Left ventricle myocardium inferior (tissue), 1 donor: Measurements from ENCODE around the gene SELE. TPM values are rescaled to one million over a fixed set of nuclear protein-coding genes. Genes with fewer than 3 reads are reported as not detected.

Experiments
- DNase-seq: peaks from one replicate; pipeline ENCODE4 v3.0.0-alpha.2; 2020
- H3K27ac ChIP-seq: fragments of 200-600 bp; replicated peaks from 2 replicates; pipeline ENCODE4 v1.8.0; 2021
- H3K27me3 ChIP-seq: fragments of 200-600 bp; 2 replicates; pipeline ENCODE4 v1.8.0; 2021; ENCODE audit warnings: low read depth
- H3K36me3 ChIP-seq: fragments of 200-600 bp; 2 replicates; pipeline ENCODE4 v1.8.0; 2021
- H3K4me1 ChIP-seq: fragments of 200-600 bp; 2 replicates; pipeline ENCODE4 v1.8.0; 2021
- H3K4me3 ChIP-seq: fragments of 200-600 bp; 2 replicates; pipeline ENCODE4 v1.8.0; 2021; ENCODE audit warnings: mild to moderate bottlenecking, moderate library complexity
- H3K9me3 ChIP-seq: fragments of 200-600 bp; replicated peaks from 2 replicates; pipeline ENCODE4 v1.8.0; 2021
- intact Hi-C: fragments of 100-400 bp; cut with micrococcal nuclease; formaldehyde crosslinking; loops from one replicate; pipeline ENCODE4 v1.11.0; 2022
- total RNA-seq: library from RNA; stranded (reverse); fragmentation: NEBNext Ultra II Directional; extraction: Animal tissue kit (Norgen Biotek cat#: 25700); gene quantifications from one replicate; pipeline ENCODE4 v1.2.1, GENCODE V29; 2021
- TF ChIP-seq, protein P1 (sequence below): fragments of 200-600 bp; IDR thresholded peaks from 2 replicates; pipeline ENCODE4 v1.8.0; 2021; ENCODE audit warnings: antibody characterized with exemption, mild to moderate bottlenecking, borderline replicate concordance
- donor health status: DM: no; HTN: yes; CAD: no; lungs with severe emphysema.

SELE gene
- total RNA-seq, 1 donor from 2014 or later = 0.44 TPM

DNA sequence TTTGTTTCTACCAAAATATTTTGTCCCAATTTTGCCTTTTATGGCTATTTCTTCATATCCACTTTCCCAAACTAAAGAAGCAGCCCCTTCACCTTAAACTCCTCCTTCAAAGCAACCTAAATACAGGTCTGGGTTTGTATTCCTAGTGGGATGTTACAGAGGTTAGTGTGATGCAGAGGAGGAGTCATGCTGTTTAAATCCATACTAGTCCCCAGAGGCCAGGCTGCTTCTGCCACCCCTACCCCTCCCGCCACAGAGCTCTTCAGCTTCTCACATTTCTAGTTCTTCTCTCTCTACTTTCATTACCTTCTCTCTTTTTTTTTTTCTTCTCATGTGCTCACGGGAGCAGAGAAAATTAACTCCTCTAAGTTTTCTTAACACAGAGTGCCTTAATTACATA, 51.8 kb downstream of the SELE start:
- TF ChIP-seq, protein P1, sequence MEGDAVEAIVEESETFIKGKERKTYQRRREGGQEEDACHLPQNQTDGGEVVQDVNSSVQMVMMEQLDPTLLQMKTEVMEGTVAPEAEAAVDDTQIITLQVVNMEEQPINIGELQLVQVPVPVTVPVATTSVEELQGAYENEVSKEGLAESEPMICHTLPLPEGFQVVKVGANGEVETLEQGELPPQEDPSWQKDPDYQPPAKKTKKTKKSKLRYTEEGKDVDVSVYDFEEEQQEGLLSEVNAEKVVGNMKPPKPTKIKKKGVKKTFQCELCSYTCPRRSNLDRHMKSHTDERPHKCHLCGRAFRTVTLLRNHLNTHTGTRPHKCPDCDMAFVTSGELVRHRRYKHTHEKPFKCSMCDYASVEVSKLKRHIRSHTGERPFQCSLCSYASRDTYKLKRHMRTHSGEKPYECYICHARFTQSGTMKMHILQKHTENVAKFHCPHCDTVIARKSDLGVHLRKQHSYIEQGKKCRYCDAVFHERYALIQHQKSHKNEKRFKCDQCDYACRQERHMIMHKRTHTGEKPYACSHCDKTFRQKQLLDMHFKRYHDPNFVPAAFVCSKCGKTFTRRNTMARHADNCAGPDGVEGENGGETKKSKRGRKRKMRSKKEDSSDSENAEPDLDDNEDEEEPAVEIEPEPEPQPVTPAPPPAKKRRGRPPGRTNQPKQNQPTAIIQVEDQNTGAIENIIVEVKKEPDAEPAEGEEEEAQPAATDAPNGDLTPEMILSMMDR = no peak
- Histone ChIP-seq H3K27ac (no peak overlapping the region), H3K36me3 (no peaks in the 10 kb centered on the region), H3K27me3 (peaks cover 62% of the 10 kb centered on the region), H3K9me3 (no peaks in the 10 kb centered on the region), H3K4me1 (no peaks in the 10 kb centered on the region), H3K4me3 (no peak overlapping the region)
- no peak for DNase-seq
- intact Hi-C loops = no loop called here

DNA sequence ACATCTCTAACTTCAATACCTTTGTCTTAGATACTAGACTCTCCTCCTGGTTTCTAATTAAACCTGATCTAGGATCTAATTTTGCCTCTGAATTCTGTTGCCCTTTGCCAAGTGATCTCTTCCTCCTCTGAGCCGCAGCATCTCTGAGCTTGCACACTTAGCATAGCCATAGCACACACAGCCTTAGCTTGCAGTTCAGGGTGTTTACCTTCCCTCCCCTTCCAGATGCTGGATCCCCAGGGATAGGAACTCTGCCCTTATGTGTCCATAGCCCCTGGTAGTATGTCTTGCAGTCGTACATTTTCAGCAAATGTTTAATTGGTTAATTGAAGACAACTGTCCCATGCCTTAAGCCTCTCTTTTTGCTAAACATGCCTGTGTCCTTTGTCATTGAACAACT, 52.7 kb downstream of the SELE start:
- no peak for DNase-seq
- Histone ChIP-seq H3K27me3 (peaks cover 59% of the 10 kb centered on the region), H3K4me3 (no peak overlapping the region), H3K4me1 (no peaks in the 10 kb centered on the region), H3K36me3 (no peaks in the 10 kb centered on the region), H3K9me3 (no peaks in the 10 kb centered on the region), H3K27ac (no peak overlapping the region)
- TF ChIP-seq, protein P1 = no peak
- intact Hi-C loops = no loop called here

DNA sequence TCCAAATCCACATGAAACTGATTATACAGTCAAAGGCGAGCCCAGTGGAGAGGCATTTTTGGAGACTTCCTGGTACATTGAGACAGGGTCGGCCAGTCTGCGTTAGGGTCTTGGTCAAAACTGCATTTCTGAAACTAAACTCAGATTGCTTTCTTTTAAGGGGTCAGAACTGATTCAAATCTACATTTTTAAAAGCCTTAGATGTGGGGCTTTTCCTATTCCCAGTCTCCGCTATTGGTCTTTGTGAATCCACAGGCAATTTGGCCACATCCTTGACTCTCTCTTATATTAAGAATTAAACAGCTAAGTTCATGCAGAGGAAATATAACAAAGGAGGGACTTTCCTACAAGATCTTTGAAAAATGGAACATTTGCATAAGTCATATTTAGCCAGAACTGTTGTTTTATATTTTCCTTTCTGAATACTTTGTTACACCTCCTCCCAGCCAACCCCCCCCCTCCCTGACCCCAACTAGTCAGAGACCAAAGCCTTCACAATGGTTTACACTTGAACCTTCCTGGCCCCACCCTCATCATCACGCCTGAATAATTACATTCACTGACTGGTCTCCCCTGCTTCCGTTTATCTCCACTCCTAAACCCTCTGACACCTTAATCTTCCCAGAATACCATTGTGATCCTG, 53.4 kb downstream of the SELE start:
- Histone ChIP-seq H3K27ac (no peak overlapping the region), H3K27me3 (peaks cover 57% of the 10 kb centered on the region), H3K4me1 (no peaks in the 10 kb centered on the region), H3K36me3 (no peaks in the 10 kb centered on the region), H3K9me3 (no peaks in the 10 kb centered on the region), H3K4me3 (no peak overlapping the region)
- TF ChIP-seq, protein P1 = no peak
- DNase-seq = no peak
- intact Hi-C loops = no loop called here

DNA sequence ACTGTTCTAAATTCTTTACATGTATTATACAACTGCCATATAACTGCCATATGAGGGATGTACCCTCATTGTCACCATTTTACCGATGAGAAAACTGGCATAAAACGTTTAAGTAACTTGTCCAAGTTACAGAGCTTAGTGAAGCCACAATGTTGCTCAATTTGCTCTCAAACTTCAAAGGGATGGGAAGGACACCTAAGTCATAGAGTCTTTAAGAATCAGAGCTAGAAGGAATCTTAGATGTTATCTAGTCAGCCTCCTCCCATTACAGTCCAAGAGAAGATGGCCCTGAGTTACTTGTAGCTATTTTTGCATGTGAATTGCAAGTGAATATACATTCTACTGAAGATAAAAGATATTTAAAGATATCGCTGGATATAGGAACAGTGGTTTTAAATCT, 54.2 kb downstream of the SELE start:
- H3K9me3 ChIP-seq = no peaks in the 10 kb centered on the region
- H3K27me3 ChIP-seq = peaks cover 52% of the 10 kb centered on the region
- H3K36me3 ChIP-seq = no peaks in the 10 kb centered on the region
- DNase-seq = no peak
- TF ChIP-seq, protein P1 = no peak
- no peak overlapping the region for H3K27ac ChIP-seq
- H3K4me3 ChIP-seq = no peak overlapping the region
- intact Hi-C loops = no loop called here
- no peaks in the 10 kb centered on the region for H3K4me1 ChIP-seq

DNA sequence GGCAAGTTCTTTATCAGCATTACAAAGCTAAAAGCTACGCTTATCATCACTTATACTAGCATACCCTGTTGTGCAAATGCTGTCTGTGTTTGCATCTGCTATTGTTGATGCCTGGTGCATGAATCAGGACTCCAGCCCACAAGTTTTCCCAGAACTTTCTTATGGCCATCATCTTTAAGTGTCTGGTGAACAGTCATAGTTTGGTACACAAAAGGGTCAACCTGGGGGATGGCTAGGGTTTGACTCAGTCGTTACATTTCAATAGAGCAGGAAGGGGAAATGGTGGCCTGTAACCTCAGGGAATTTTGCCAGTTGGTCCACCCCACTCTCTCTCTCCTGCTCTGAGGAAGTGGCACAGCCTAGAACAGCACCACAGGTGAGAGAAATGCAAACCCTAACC, 57.9 kb downstream of the SELE start:
- peaks cover 19% of the 10 kb centered on the region for H3K27me3 ChIP-seq
- H3K4me1 ChIP-seq = no peaks in the 10 kb centered on the region
- no peaks in the 10 kb centered on the region for H3K36me3 ChIP-seq
- DNase-seq = no peak
- no peak overlapping the region for H3K27ac ChIP-seq
- intact Hi-C loops = no loop called here
- no peak overlapping the region for H3K4me3 ChIP-seq
- TF ChIP-seq, protein P1 = no peak
- peaks cover 8% of the 10 kb centered on the region for H3K9me3 ChIP-seq

Other genes starting within 250 kb of the SELE start
- 16.6 TPM for gene SLC19A2, start 248.1 kb downstream of the SELE start, total RNA-seq
- gene F5, start 147.6 kb downstream of the SELE start, total RNA-seq = 14.7 TPM
- gene SELP, start 104.0 kb downstream of the SELE start, total RNA-seq = 10.9 TPM
- 1.2 TPM for gene SELL, start 22.5 kb downstream of the SELE start, total RNA-seq
- 5.9 TPM for gene METTL18, start 60.8 kb upstream of the SELE start, total RNA-seq
- 5.6 TPM for gene SCYL3, start 159.8 kb upstream of the SELE start, total RNA-seq